ENCODE data around the gene ICA1.
"Not testable (repeated sequence)": the region's sequence is repeated elsewhere in the genome, so short reads cannot be mapped to it uniquely, and the experiment has no call there.

ICA1 gene

GRCh38 chr7:8089036-8089780, 172.8 kb downstream of the ICA1 start:
- no peak for DNase-seq

GRCh38 chr7:8086239-8086638, 175.7 kb downstream of the ICA1 start:
- no peak for DNase-seq

GRCh38 chr7:8085420-8085819, 176.5 kb downstream of the ICA1 start:
- DNase-seq = no peak

GRCh38 chr7:8084836-8085235, 177.1 kb downstream of the ICA1 start:
- no peak for DNase-seq

- DNase-seq = no peak
Observed at GRCh38 chr7:8082762-8083161, 179.2 kb downstream of the ICA1 start.

GRCh38 chr7:8078418-8078817, 183.5 kb downstream of the ICA1 start:
- DNase-seq = no peak

- no peak for DNase-seq
Observed at GRCh38 chr7:8070451-8071180, 191.4 kb downstream of the ICA1 start.

- DNase-seq = no peak
Observed at GRCh38 chr7:8068892-8069686, 192.9 kb downstream of the ICA1 start.

- peak; percentile 83 for DNase-seq
Observed at GRCh38 chr7:8065356-8065813, 196.6 kb downstream of the ICA1 start.

- DNase-seq = peak; percentile 15
Observed at GRCh38 chr7:8064828-8065227, 197.1 kb downstream of the ICA1 start.

- DNase-seq = no peak
Observed at GRCh38 chr7:8063706-8064297, 198.2 kb downstream of the ICA1 start.

GRCh38 chr7:8063300-8063699, 198.7 kb downstream of the ICA1 start:
- DNase-seq = not testable (repeated sequence)

Measured in amniotic stem cell (primary cell).